ENCODE results near the gene ACAD11. TPM values are rescaled to one million over a fixed set of nuclear protein-coding genes. Genes with fewer than 3 reads are reported as not detected.

Gene ACAD11
- total and polyA plus RNA-seq, 2 experiments from 2014 or later, result 31.7 to 40.1 TPM

DNA sequence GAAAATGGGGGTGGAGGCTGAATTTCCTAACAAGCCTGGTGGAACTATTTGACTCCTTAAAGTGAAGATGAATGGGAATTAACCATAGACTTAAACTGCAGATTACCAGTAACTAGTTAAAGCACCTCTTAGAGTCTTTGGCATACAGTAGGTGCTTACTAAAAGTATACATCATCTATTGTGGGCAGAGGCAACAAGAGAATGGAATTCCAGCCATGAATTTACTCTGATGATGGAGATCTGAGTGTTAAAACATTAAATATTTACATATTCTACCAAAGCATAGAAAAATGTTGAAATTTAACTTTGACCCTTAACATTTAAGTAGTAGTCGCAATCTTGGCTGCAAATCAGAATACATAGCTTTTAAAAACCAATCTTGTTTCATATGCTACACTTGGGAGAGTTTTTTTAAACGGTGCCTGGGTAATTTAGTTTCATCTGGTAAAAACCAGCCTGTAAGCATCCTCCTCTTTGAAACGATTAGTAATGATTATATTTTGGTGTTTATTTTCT, 5.7 kb upstream of the ACAD11 start:
- Histone ChIP-seq H3K27ac (no peak overlapping the region), H3K36me3 (peaks cover 20% of the 10 kb centered on the region), H3K27me3 (no peaks in the 10 kb centered on the region), H3K4me1 (ENCODE audit: low read depth) (peaks cover 12% of the 10 kb centered on the region), H3K4me3 (no peak overlapping the region), H3K9me3 (ENCODE audit: low read depth) (no peaks in the 10 kb centered on the region)
- DNase-seq (ENCODE audit: low read depth in 1 of 2, low spot score in 1 of 2), result no peak
- TF ChIP-seq, protein P1, sequence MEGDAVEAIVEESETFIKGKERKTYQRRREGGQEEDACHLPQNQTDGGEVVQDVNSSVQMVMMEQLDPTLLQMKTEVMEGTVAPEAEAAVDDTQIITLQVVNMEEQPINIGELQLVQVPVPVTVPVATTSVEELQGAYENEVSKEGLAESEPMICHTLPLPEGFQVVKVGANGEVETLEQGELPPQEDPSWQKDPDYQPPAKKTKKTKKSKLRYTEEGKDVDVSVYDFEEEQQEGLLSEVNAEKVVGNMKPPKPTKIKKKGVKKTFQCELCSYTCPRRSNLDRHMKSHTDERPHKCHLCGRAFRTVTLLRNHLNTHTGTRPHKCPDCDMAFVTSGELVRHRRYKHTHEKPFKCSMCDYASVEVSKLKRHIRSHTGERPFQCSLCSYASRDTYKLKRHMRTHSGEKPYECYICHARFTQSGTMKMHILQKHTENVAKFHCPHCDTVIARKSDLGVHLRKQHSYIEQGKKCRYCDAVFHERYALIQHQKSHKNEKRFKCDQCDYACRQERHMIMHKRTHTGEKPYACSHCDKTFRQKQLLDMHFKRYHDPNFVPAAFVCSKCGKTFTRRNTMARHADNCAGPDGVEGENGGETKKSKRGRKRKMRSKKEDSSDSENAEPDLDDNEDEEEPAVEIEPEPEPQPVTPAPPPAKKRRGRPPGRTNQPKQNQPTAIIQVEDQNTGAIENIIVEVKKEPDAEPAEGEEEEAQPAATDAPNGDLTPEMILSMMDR (IDR thresholded peaks at IDR 0.05; ENCODE audit: low read depth, low read length), result no peak

DNA sequence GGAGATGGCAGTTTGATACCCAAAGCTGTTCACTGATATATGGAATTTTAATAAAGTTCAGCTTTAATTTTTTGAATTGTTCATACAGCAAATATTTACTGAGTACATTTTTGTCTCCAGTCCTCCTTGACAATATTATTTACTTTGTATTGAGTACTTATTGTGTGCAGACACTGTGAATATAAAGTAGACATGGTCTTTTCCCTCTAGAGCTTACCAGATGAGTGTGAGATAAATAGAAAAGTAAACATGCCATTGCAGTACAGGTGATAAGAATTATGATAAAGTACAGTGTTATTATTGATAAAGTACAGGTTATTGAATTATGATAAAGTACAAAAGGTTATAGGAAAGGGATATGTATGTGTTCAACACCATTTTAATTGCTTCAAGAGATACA, 2.6 kb upstream of the ACAD11 start:
- DNase-seq (ENCODE audit: low read depth in 1 of 2, low spot score in 1 of 2), result no peak
- Histone ChIP-seq H3K27ac (no peak overlapping the region), H3K9me3 (ENCODE audit: low read depth) (no peaks in the 10 kb centered on the region), H3K4me1 (ENCODE audit: low read depth) (peaks cover 20% of the 10 kb centered on the region), H3K36me3 (peaks cover 16% of the 10 kb centered on the region), H3K27me3 (no peaks in the 10 kb centered on the region), H3K4me3 (no peak overlapping the region)
- TF ChIP-seq, protein P1 (IDR thresholded peaks at IDR 0.05; ENCODE audit: low read depth, low read length), result no peak

DNA sequence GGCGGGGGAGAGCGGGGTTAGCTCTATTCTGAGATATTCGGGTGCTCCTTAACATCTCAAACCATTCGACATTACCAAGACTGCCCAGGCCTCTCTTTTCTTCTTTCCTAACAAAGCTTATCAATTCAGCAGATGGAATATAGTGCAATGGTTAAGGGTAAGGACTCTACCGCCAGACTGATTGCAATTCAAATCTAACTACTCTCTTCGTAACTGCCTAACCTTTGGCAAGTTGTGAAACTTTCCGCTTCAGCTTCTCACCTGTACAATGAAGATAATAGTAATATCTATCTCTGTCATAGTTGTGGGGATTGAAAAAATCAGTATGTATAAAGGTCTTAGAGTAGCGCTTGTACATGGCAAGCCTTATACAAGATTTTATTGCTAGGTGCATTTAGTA, 1.5 kb upstream of the ACAD11 start:
- H3K4me1 ChIP-seq (ENCODE audit: low read depth), result peaks cover 20% of the 10 kb centered on the region
- TF ChIP-seq, protein P1 (IDR thresholded peaks at IDR 0.05; ENCODE audit: low read depth, low read length), result no peak
- no peak overlapping the region for H3K27ac ChIP-seq
- peak in 1 of 2 donors; percentile 0 for DNase-seq (ENCODE audit: low read depth in 1 of 2, low spot score in 1 of 2)
- H3K36me3 ChIP-seq, result peaks cover 8% of the 10 kb centered on the region
- H3K27me3 ChIP-seq, result no peaks in the 10 kb centered on the region
- no peaks in the 10 kb centered on the region for H3K9me3 ChIP-seq (ENCODE audit: low read depth)
- H3K4me3 ChIP-seq, result peak overlapping the region; percentile 85

DNA sequence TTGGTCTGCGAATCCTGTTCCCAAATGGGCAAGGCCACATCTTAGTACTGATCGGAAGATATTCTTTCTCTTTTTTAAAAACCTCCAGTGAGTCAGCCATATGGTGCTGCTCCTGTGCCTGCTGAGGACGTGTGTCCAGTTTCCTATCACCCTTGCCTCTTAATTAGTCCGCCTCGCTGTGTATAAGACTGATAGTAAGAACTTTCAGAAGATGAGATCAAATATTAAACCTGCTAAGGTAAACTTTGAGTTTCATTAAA, 1.1 kb upstream of the ACAD11 start:
- peaks cover 5% of the 10 kb centered on the region for H3K36me3 ChIP-seq
- no peaks in the 10 kb centered on the region for H3K9me3 ChIP-seq (ENCODE audit: low read depth)
- H3K27ac ChIP-seq, result peak overlapping the region; percentile 87
- TF ChIP-seq, protein P1 (IDR thresholded peaks at IDR 0.05; ENCODE audit: low read depth, low read length), result no peak
- no peak for DNase-seq (ENCODE audit: low read depth in 1 of 2, low spot score in 1 of 2)
- H3K4me1 ChIP-seq (ENCODE audit: low read depth), result peaks cover 20% of the 10 kb centered on the region
- peak overlapping the region; percentile 85 for H3K4me3 ChIP-seq
- no peaks in the 10 kb centered on the region for H3K27me3 ChIP-seq

DNA sequence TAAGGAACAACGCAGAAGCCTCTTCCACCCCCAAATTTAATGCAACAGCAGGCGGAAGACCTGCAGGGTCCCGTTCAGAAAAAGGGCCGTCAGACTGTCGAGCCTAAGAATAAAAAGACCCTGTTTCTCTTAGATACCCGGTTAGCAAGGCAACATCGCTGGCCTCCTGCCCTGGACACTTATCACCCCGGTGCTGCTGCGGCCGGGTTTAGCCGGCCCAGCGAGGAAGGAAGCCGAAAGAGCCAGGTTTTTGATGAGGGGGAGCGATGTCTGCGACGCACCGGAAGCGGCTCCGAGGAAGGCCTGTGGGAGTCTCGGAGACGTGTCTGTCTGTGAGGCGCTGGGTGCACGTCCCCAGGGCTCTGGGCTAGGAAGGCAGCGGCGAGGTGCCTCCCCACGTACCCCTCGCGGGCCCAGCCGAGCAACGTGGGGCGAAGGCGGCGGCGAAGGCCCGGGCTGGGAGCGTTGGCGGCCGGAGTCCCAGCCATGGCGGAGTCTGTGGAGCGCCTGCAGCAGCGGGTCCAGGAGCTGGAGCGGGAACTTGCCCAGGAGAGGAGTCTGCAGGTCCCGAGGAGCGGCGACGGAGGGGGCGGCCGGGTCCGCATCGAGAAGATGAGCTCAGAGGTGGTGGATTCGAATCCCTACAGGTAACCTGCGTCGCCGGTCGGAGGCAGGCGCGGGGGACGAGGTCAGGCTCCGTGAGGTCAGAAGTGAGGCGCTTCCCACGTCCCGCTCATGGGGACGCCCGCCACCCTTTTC, 622 bp upstream of the ACAD11 start, which contains the start of gene UBA5:
TSS of gene UBA5 (plus strand) at position 278 of the 759 bp plus-strand sequence. CDS start at position 487, 209 bp downstream.
- Histone ChIP-seq H3K4me3 (peak within 1 kb of the TSS; percentile 85), H3K36me3 (peaks cover 5% of the 10 kb centered on the region), H3K27me3 (no peaks in the 10 kb centered on the region), H3K27ac (peak within 1 kb of the TSS; percentile 87), H3K4me1 (ENCODE audit: low read depth) (peaks cover 20% of the 10 kb centered on the region), H3K9me3 (ENCODE audit: low read depth) (no peaks in the 10 kb centered on the region)
- TF ChIP-seq, protein P1 (IDR thresholded peaks at IDR 0.05; ENCODE audit: low read depth, low read length), result no peak
- peak; percentile 53 to 72 for DNase-seq (ENCODE audit: low read depth in 1 of 2, low spot score in 1 of 2)

Measured in cardiac muscle cell (in vitro differentiated cells and primary cell).